Right cardiac atrium (tissue), 5 donors: ENCODE results near the gene CNTNAP4. TPM values are rescaled to one million over a fixed set of nuclear protein-coding genes. Genes with fewer than 3 reads are reported as not detected.

Source experiments
- ATAC-seq, 2 donors: fragments of 200-7000 bp; cut with Tn5 transposase; one replicate each; pipeline versions ENCODE4 v1.8.0 to v1.9.1; 2020; ENCODE audit warnings: moderate library complexity in 2 of 2, mild to moderate bottlenecking in 1 of 2
- DNase-seq, 3 donors: peaks; one replicate each; pipeline ENCODE4 v3.0.0-alpha.2; 2020
- H3K27ac ChIP-seq: one replicate; pipeline ENCODE4 v1.5.1; 2013; ENCODE audit warnings: mild to moderate bottlenecking, low read length, control low read depth, moderate library complexity
- H3K27me3 ChIP-seq: one replicate; pipeline ENCODE4 v1.6.1; 2013; ENCODE audit not compliant: control insufficient read depth, insufficient read depth
- H3K4me1 ChIP-seq: one replicate; pipeline ENCODE4 v1.6.1; 2013; ENCODE audit warnings: low read length; ENCODE audit not compliant: control insufficient read depth, insufficient read depth
- H3K4me3 ChIP-seq: one replicate; pipeline ENCODE4 v1.5.1; 2013; ENCODE audit warnings: low read length, control low read depth
- H3K9me3 ChIP-seq: one replicate; pipeline ENCODE4 v1.6.1; 2013; ENCODE audit warnings: low read length; ENCODE audit not compliant: control insufficient read depth
- WGBS: extraction: QIAGEN DNeasy Blood & Tissue Kit; methylation state at CpG from one replicate; pipeline ENCODE4 v1.1.7; 2013; 5-methylcytosine and 5-hydroxymethylcytosine counted together
- intact Hi-C, 4 donors: fragments of 100-400 bp; cut with DNase I; formaldehyde crosslinking; loops; one replicate each; pipeline versions ENCODE4 v1.11.0 to v1.14.0; 2022 to 2023
- polyA plus RNA-seq: library from polyadenylated mRNA; stranded (reverse); fragments of 200-250 nt; gene quantifications from one replicate; pipeline ENCODE4 v1.2.3, GENCODE V29; 2013
- total RNA-seq, 4 donors: library from RNA; stranded (reverse); fragmentation: NEBNext Ultra II Directional; extraction: Animal tissue kit (Norgen Biotek cat#: 25700); gene quantifications; one replicate each; pipeline ENCODE4 v1.2.1, GENCODE V29; 2021
- donor health status: healthy with polysubstance abuse.
- donor health status: DM: no; HTN: yes; CAD: no.
- donor health status: DM: no; HTN: no; CAD: no.
- donor health status: DM: no; HTN: yes; CAD: no; lungs with severe emphysema.
- donor health status: DM: yes; HTN: yes; CAD: no.

The CNTNAP4 gene
- total and polyA plus RNA-seq, 5 donors, result 0.02 TPM; not detected in 4

DNA sequence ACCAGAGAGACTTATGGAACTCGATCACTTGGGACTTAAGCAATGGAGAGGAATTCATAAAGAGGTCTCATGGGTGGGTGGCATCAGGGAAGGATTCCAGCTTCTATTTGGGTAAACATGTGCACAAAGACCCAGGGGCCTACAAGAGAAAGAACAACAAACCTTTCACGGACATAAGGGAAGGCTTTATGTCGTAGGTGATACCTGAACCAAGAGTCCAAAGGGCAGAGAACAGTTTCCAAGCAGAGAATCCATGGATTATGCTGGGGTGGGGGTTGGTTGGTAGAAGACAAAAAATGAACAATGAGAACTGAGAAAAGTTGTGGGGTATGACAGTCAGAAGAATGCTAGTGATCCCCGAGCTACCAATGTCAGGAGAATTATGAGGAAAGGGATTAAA lies 119.8 kb downstream of the CNTNAP4 start:
- Histone ChIP-seq H3K4me3 (no peak overlapping the region), H3K4me1 (no peaks in the 10 kb centered on the region), H3K9me3 (no peaks in the 10 kb centered on the region), H3K27ac (no peak overlapping the region), H3K27me3 (no peaks in the 10 kb centered on the region)
- WGBS, result 72% methylated on average over 4 of the region's 4 CpGs
- intact Hi-C loops, result no loop called here
- DNase-seq (no peak), ATAC-seq (no peak)

DNA sequence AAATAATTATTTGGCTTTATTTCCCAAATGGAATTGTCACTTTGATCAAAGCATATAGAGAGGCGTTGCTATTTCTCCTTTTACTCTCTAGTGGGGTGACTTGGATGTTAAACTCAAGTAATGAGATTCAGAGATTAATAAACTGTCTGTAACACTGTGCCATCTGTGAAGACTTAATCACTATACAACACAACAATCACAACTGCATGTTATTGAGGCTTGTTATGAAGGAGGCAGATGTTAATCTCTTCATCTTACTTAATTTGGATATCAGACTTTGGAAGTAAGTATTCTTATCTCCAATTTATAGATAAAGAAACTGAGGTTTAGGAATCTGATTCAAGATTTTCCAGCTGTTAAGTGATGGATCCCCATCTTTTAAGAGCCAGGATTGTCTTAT lies 132.5 kb downstream of the CNTNAP4 start:
- no peaks in the 10 kb centered on the region for H3K9me3 ChIP-seq
- intact Hi-C loops, result no loop called here
- no peaks in the 10 kb centered on the region for H3K4me1 ChIP-seq
- H3K4me3 ChIP-seq, result no peak overlapping the region
- 68% methylated on average over 1 of the region's 1 CpG for WGBS
- no peaks in the 10 kb centered on the region for H3K27me3 ChIP-seq
- ATAC-seq (no peak), DNase-seq (no peak)
- no peak overlapping the region for H3K27ac ChIP-seq

DNA sequence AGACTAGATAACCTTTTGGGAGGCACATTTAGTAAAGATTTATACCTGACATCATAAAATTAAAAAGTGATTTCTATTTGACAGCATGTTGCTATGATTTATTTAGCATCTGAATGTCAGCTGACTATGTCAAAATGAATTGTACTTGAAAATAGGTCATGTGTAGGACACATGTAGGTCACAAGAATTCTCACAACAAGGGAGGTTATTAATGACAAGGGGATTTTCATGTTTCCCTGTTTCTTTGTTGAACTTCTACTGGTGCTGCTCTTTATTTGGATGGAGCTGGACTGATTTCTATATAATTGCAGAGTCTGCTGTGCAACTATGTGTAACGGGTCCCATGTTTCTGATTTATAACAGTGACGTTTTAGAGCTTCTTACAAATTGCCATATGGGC lies 144.4 kb downstream of the CNTNAP4 start:
- Histone ChIP-seq H3K4me3 (no peak overlapping the region), H3K27ac (no peak overlapping the region), H3K9me3 (no peaks in the 10 kb centered on the region), H3K27me3 (no peaks in the 10 kb centered on the region), H3K4me1 (no peaks in the 10 kb centered on the region)
- DNase-seq, result no peak
- no peak for ATAC-seq
- intact Hi-C loops, result no loop called here
- 70% methylated on average over 2 of the region's 2 CpGs for WGBS

DNA sequence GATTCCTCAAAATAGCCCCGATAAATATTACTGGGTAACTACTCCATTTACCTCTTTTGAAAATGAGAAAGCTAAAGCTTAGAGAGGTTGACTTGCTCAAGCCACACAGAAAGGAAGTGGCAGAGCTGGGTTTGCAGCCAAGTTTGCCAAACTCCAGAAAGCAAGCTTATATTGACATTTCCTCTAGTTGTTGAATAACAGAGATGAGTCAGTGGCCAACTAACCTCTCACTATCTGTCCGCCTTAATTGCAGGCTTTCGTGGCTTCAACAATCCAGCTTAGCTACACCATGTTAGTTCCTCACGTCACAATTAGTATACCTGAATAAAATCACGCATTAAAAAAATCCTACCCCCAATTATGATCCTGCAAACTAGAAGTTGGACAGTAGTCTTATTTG lies 151.7 kb downstream of the CNTNAP4 start:
- intact Hi-C loops, result no loop called here
- no peaks in the 10 kb centered on the region for H3K27me3 ChIP-seq
- no peaks in the 10 kb centered on the region for H3K4me1 ChIP-seq
- WGBS, result 81% methylated on average over 5 of the region's 5 CpGs
- H3K27ac ChIP-seq, result no peak overlapping the region
- DNase-seq (no peak), ATAC-seq (no peak)
- H3K4me3 ChIP-seq, result no peak overlapping the region
- H3K9me3 ChIP-seq, result no peaks in the 10 kb centered on the region

DNA sequence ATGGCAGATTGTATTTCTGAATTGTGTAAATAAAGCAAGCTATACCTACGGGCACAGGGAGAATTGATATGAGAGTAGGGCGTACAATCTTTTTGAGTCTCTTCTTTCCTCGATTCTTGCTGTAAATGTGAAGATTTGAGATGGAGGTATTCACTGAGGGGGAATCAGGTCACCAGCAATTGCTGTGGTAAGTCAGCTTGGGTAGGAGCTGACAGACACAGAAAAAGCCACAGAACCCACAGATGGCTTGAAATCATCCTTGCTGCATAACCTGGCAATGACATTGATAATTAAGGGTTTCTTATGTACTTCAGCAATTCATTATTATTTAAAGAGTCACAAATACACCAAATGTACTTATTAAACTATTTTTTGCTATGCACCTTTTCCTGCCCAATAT lies 164.2 kb downstream of the CNTNAP4 start:
- DNase-seq (no peak), ATAC-seq (no peak)
- no peak overlapping the region for H3K27ac ChIP-seq
- WGBS, result 79% methylated on average over 3 of the region's 3 CpGs
- H3K27me3 ChIP-seq, result no peaks in the 10 kb centered on the region
- no peak overlapping the region for H3K4me3 ChIP-seq
- intact Hi-C loops, result no loop called here
- H3K4me1 ChIP-seq, result no peaks in the 10 kb centered on the region
- H3K9me3 ChIP-seq, result no peaks in the 10 kb centered on the region

DNA sequence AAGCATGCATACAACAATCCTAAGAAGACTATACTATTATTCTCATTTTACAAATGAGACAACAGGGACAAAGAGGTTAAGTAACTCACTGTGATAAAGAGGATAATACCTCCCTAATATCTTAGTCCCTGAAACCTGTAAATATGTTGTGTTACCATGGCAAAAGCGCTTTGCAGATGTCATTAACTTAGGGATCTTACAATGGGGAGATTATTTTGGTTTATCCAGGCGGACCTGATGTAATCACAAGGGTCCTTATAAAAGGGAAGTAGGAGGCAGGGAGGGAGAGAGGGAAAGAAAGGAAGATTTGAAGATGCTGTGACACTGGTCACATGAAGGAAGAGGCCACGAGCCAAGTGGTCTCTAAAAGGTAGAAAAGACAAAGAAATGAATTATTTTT lies 164.7 kb downstream of the CNTNAP4 start:
- intact Hi-C loops, result no loop called here
- Histone ChIP-seq H3K4me3 (no peak overlapping the region), H3K27ac (no peak overlapping the region), H3K27me3 (no peaks in the 10 kb centered on the region), H3K9me3 (no peaks in the 10 kb centered on the region), H3K4me1 (no peaks in the 10 kb centered on the region)
- DNase-seq (no peak), ATAC-seq (no peak)
- WGBS, result 59% methylated on average over 3 of the region's 3 CpGs

DNA sequence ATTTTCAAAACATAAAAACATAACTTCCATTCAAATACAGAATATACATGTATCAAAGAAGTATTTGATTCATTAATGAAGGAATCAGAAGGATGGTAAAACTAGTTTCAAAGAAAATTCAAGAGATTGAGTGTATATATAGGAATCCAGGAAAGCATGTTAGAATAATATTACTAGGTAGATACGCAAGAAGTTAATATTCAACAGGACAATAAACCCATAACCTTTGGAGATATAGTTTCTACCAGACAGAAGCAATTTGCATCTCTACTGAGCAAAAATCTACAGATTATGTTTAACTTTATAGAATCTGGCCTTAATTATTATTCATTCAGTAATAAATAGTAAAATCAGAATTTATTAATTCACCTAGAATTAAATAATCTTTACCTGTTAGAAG lies 166.8 kb downstream of the CNTNAP4 start:
- WGBS, result 97% methylated on average over 1 of the region's 1 CpG

DNA sequence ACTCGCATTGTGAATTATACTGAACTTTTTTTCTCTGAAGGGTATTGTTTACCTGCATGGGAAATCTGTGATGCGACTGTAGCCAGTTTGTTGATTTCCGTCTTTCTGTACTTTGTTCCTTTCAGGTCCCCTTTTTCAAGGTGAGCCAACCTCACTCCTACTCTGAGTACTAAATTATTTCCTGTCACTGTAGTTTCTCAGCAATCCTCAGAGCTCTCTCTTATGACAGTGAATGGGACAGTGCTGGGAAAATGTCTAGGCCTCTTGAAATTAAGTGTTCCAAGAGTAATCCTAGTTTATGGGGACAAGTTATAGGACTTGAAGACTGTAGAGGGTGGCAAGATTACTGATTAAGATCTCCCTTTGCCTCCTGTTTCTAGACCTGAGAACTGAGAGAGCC lies 167.6 kb downstream of the CNTNAP4 start:
- H3K27ac ChIP-seq, result no peak overlapping the region
- no peak for ATAC-seq

More for the DNA sequence above, 166.8 kb downstream of the CNTNAP4 start:
- Histone ChIP-seq H3K4me1 (no peaks in the 10 kb centered on the region), H3K4me3 (no peak overlapping the region), H3K9me3 (no peaks in the 10 kb centered on the region), H3K27ac (no peak overlapping the region), H3K27me3 (no peaks in the 10 kb centered on the region)
- DNase-seq, result no peak
- intact Hi-C loops, result no loop called here
- ATAC-seq, result no peak

DNA sequence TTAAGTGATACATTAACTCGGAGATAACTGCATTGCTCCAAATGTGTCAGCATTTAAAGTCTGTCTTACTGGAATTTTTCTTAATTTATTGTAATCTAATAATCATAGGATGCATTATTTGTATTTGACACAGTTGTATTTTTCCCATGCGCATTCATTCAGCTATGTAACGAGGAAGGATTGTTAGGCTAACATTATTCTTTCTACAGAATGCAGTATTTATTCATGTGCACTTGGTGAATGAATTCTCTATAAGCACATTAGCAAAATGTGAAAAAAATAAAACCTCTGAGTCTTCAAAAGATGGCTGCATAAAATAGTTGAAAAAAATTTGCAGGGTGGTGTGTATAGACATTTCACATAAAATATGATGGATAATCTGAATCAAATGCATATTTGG lies 168.6 kb downstream of the CNTNAP4 start:
- no peaks in the 10 kb centered on the region for H3K9me3 ChIP-seq
- DNase-seq (no peak), ATAC-seq (no peak)
- intact Hi-C loops, result no loop called here
- WGBS, result 79% methylated on average over 3 of the region's 3 CpGs
- no peaks in the 10 kb centered on the region for H3K27me3 ChIP-seq
- H3K4me1 ChIP-seq, result no peaks in the 10 kb centered on the region
- no peak overlapping the region for H3K4me3 ChIP-seq
- H3K27ac ChIP-seq, result no peak overlapping the region

More for the DNA sequence above, 167.6 kb downstream of the CNTNAP4 start:
- no peak for DNase-seq
- no peaks in the 10 kb centered on the region for H3K9me3 ChIP-seq
- no peak overlapping the region for H3K4me3 ChIP-seq
- H3K27me3 ChIP-seq, result no peaks in the 10 kb centered on the region
- intact Hi-C loops, result no loop called here
- WGBS, result 46% methylated on average over 3 of the region's 3 CpGs
- H3K4me1 ChIP-seq, result no peaks in the 10 kb centered on the region

DNA sequence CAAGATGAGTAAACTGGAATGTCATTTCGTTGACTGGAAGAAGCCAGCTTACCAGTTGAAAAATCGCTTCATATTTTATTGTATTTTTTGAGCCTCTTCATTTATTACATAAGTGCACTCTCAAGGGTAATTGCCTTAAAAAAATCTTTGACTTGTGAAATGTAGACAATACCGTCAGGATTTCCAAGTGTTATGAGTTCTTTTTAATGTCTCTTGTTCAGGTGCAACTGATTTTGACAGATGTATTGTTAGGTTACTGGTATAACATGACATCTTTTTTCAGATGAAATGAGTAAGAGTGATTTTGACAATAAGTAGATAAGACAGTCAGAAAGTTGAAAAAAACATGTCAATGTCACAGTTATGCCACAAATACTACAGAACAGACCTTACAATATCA lies 169.1 kb downstream of the CNTNAP4 start:
- intact Hi-C loops, result no loop called here
- Histone ChIP-seq H3K27me3 (no peaks in the 10 kb centered on the region), H3K27ac (no peak overlapping the region), H3K4me3 (no peak overlapping the region), H3K9me3 (no peaks in the 10 kb centered on the region), H3K4me1 (no peaks in the 10 kb centered on the region)
- ATAC-seq (no peak), DNase-seq (no peak)
- WGBS, result 60% methylated on average over 3 of the region's 3 CpGs

DNA sequence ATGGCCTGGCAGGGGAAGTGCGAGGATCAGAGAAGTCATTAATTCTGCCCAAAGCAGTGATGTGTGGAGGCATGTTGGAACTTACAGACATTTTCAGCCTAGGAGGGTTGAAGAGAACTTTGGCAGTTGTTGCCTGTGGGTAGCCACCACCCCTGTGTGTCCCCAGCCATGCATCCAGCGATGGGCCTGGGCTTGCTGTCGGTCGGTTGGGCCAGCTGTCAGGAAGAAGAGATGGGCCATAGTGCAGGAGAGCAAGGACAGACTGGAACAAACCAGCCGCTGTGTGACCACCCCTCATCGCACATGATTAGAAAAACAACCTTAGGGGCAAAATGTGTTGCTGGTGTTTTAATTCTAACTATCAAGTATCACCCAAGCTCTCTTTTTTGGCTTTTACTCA lies 173.7 kb downstream of the CNTNAP4 start:
- intact Hi-C loops, result no loop called here
- 84% methylated on average over 6 of the region's 6 CpGs for WGBS
- ATAC-seq, result no peak
- DNase-seq, result no peak
- Histone ChIP-seq H3K27ac (no peak overlapping the region), H3K9me3 (no peaks in the 10 kb centered on the region), H3K27me3 (no peaks in the 10 kb centered on the region), H3K4me1 (no peaks in the 10 kb centered on the region), H3K4me3 (no peak overlapping the region)

DNA sequence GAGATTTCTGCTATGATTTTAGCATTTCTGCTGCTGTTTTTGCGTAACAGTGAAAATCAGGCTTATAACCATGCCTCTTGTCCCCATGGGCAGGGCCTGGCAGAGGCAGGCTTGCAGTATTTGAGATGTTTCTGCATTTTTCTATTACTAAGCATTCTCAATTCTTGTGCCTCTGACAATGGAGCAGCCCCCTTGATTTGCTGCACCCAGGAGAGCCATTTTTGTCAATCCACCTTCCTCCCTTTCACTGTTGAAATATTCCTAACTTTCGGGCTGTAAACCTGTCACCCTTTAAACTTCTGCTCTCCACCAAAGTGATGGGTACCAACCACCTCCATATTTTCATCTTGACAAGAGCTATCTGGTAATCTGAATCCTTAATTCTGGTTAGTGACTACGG lies 178.1 kb downstream of the CNTNAP4 start:
- H3K9me3 ChIP-seq, result no peaks in the 10 kb centered on the region
- H3K27ac ChIP-seq, result no peak overlapping the region
- ATAC-seq (no peak), DNase-seq (no peak)
- intact Hi-C loops, result no loop called here
- H3K27me3 ChIP-seq, result no peaks in the 10 kb centered on the region
- H3K4me3 ChIP-seq, result no peak overlapping the region
- WGBS, result 86% methylated on average over 3 of the region's 3 CpGs
- no peaks in the 10 kb centered on the region for H3K4me1 ChIP-seq
